ENCODE data around the gene SLC12A2. TPM values are rescaled to one million over a fixed set of nuclear protein-coding genes. Genes with fewer than 3 reads are reported as not detected.
A peak's percentile ranks its signal among the peaks of the same experiment; 100 is the strongest.

The SLC12A2 gene
- total and polyA plus RNA-seq, 7 donors: 1.7 to 25.8 (median 11.7) TPM

- Histone ChIP-seq H3K36me3 (ENCODE audit: insufficient read depth in 1 of 2, low read depth in 1 of 2) (no peaks in the 10 kb centered on the region), H3K4me3 (no peak overlapping the region), H3K27ac (peak overlapping the region; percentile 88), H3K4me1 (peaks cover 42% of the 10 kb centered on the region), H3K9me3 (no peaks in the 10 kb centered on the region), H3K27me3 (ENCODE audit: insufficient read depth in 3 of 3, low read length in 2 of 3) (no peaks in the 10 kb centered on the region)
- no peak for DNase-seq
- ATAC-seq: peak in 2 of 4 donors; percentile 2 to 39
- TF ChIP-seq CTCF (IDR thresholded peaks at IDR 0.05): no peak
- intact Hi-C loops (cut with DNase I): loop anchor here (2.0 to 10.0 kb wide), 6 partner anchors 117 to 535 kb away; partner anchors contain the start of gene SLC12A2 (in 1 of the 2)
These were observed 116.0 kb downstream of the SLC12A2 start for GRCh38 chr5:128199611-128200010.

- Histone ChIP-seq H3K9me3 (no peaks in the 10 kb centered on the region), H3K4me1 (peaks cover 42% of the 10 kb centered on the region), H3K36me3 (ENCODE audit: insufficient read depth in 1 of 2, low read depth in 1 of 2) (no peaks in the 10 kb centered on the region), H3K27ac (peak overlapping the region; percentile 88), H3K4me3 (peak overlapping the region; percentile 43), H3K27me3 (ENCODE audit: insufficient read depth in 3 of 3, low read length in 2 of 3) (no peaks in the 10 kb centered on the region)
- DNase-seq (peak; percentile 81 to 89), ATAC-seq (peak; percentile 75 to 87 (median 80))
- peak; percentile 92 for TF ChIP-seq CTCF (IDR thresholded peaks at IDR 0.05)
- intact Hi-C loops (cut with DNase I): loop anchor here (1.0 to 10.0 kb wide), 3 partner anchors 446 to 637 kb away; no protein-coding TSS in a partner anchor
- 10 to 15% (median 11%) methylated on average over 36 of the region's 36 CpGs for WGBS, 3 donors
These were observed 117.7 kb downstream of the SLC12A2 start for GRCh38 chr5:128201065-128201926.

GRCh38 chr5:128202320-128202719 is 118.8 kb downstream of the SLC12A2 start:
- H3K9me3 ChIP-seq: no peaks in the 10 kb centered on the region
- H3K4me3 ChIP-seq: no peak overlapping the region
- no peaks in the 10 kb centered on the region for H3K27me3 ChIP-seq (ENCODE audit: insufficient read depth in 3 of 3, low read length in 2 of 3)
- 59 to 75% (median 68%) methylated on average over 4 of the region's 4 CpGs for WGBS, 3 donors
- H3K4me1 ChIP-seq: peaks cover 37% of the 10 kb centered on the region
- intact Hi-C loops (cut with DNase I): loop anchor here (2.0 to 10.0 kb wide), 2 partner anchors 448 to 640 kb away; no protein-coding TSS in a partner anchor
- no peaks in the 10 kb centered on the region for H3K36me3 ChIP-seq (ENCODE audit: insufficient read depth in 1 of 2, low read depth in 1 of 2)
- no peak for ATAC-seq
- DNase-seq: no peak
- no peak for TF ChIP-seq CTCF (IDR thresholded peaks at IDR 0.05)
- H3K27ac ChIP-seq: no peak overlapping the region

GRCh38 chr5:128208436-128208835 is 124.9 kb downstream of the SLC12A2 start:
- Histone ChIP-seq H3K9me3 (no peaks in the 10 kb centered on the region), H3K36me3 (ENCODE audit: insufficient read depth in 1 of 2, low read depth in 1 of 2) (no peaks in the 10 kb centered on the region), H3K4me3 (no peak overlapping the region), H3K27me3 (ENCODE audit: insufficient read depth in 3 of 3, low read length in 2 of 3) (no peaks in the 10 kb centered on the region), H3K4me1 (no peaks in the 10 kb centered on the region), H3K27ac (no peak overlapping the region)
- ATAC-seq: no peak
- no peak for DNase-seq
- no peak for TF ChIP-seq CTCF (IDR thresholded peaks at IDR 0.05)
- intact Hi-C loops (cut with DNase I): loop anchor here in 1 of 2 donors (10.0 kb wide), 1 partner anchor 454 kb away; no protein-coding TSS in a partner anchor
